Fibroblast of pulmonary artery (primary cell): Measurements from ENCODE around the gene SETD4.
A peak's percentile ranks its signal among the peaks of the same experiment; 100 is the strongest.

ENCODE experiments used
- DNase-seq: peaks from one replicate; pipeline ENCODE4 v3.0.0-alpha.2; 2010; ENCODE audit warnings: low read depth
- H3K4me3 ChIP-seq: replicated peaks from 2 replicates; pipeline ENCODE4 v1.5.1; 2011; ENCODE audit warnings: low read depth, mild to moderate bottlenecking, control low read depth, low read length, moderate library complexity
- CTCF ChIP-seq: IDR thresholded peaks from 2 replicates; pipeline ENCODE4 v1.5.1; 2011; ENCODE audit warnings: mild to moderate bottlenecking, control low read depth, low read length, inconsistent platforms; ENCODE audit errors: missing control alignments

Gene SETD4

GRCh38 chr21:36061445-36061844 lies 1.1 kb upstream of the SETD4 start:
- H3K4me3 ChIP-seq = no peak overlapping the region
- TF ChIP-seq CTCF = no peak
- no peak for DNase-seq

DNA sequence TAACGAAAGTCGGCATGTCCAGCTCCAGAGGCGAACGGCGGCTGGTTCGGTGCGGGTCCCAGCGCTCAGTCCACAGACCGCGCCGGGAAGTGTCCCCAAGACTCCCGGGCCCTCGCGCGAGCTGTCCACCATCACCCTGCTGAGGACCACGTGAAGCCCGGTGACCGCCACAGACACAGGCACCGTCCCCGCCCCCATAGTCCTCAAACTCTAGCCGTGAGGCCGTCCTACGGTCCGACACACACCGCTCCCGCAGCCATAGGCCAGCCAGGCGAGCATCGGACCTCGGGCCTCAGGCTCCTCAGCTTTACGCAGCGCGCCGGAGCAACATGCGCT lies 535 bp downstream of the SETD4 start:
- H3K4me3 ChIP-seq = peak overlapping the region; percentile 97
- no peak for TF ChIP-seq CTCF
- DNase-seq = no peak

- no peak overlapping the region for H3K4me3 ChIP-seq
- no peak for DNase-seq
- TF ChIP-seq CTCF = no peak
These were observed 4.8 kb downstream of the SETD4 start for GRCh38 chr21:36055551-36055950.

DNA sequence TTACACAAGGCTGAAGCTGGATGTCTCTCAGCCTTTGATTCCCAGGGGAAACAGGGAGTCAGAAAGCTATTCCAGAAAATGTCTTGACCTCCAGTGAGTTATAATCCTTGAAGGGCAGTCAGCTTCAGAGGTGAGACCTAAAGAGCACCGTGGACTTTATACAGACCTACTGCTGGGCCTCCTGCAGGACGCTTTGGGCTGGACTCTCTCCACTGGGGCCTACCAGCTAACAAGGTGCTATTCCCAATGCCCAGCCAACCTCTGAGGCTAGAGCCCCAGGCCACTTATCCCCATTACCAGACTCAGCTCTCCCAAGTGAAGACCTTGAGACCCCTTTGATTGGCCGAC lies 6.6 kb downstream of the SETD4 start:
- TF ChIP-seq CTCF = no peak
- no peak for DNase-seq
- H3K4me3 ChIP-seq = no peak overlapping the region

GRCh38 chr21:36052860-36053714 lies 7.2 kb downstream of the SETD4 start:
- H3K4me3 ChIP-seq = no peak overlapping the region
- no peak for DNase-seq
- TF ChIP-seq CTCF = no peak

DNA sequence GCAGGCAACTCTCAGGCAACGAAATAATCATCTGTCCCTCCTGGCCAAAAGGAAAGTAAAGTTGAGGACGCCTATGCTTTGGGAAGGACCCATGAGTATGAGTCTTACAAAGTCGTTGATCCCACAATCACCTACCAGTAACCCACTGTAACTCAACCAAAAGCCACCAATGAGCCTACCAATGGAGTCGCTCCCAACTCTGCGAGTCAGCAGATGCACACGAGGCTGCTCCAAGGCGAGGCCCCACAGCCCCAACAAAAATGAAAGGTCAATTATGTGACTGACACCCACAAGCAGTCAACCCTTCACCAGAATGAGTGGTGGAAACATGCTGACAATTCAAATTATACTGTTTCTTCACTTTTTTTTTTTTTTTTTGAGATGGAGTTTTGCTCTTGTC lies 12.0 kb downstream of the SETD4 start:
- no peak for TF ChIP-seq CTCF
- no peak for DNase-seq
- no peak overlapping the region for H3K4me3 ChIP-seq

DNA sequence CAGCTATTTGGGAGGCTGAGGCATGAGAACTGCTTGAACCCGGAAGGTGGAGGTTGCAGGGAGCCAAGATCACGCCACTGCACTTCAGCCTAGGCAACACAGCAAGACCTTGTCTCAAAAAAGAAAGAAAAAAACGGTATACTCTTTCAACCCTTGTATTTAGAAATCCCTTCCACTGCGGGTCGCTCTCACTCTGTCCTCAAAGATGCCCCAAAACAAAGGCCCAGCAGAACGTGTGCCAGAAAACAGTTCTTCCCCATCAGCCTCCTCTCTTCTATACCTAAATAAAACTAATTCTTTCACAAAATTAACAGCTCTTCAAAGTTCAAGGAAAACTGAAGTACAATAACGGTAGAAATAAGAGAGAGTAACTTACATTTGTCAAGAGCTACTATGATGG lies 13.2 kb downstream of the SETD4 start:
- TF ChIP-seq CTCF = no peak
- DNase-seq = no peak
- H3K4me3 ChIP-seq = no peak overlapping the region
